Progenitor cell of endocrine pancreas (in vitro differentiated cells): ENCODE data around the gene PRDM16. TPM values are rescaled to one million over a fixed set of nuclear protein-coding genes. Genes with fewer than 3 reads are reported as not detected.
A peak's percentile ranks its signal among the peaks of the same experiment; 100 is the strongest.

Source experiments
- DNase-seq: peaks from one replicate; pipeline ENCODE4 v3.0.0; 2021; ENCODE audit warnings: low spot score; ENCODE audit not compliant: unreplicated experiment
- H3K27ac Mint-ChIP-seq: 2 replicates; pipeline ENCODE4 v1.8.0; 2021; ENCODE audit warnings: mild to moderate bottlenecking, moderate library complexity, mixed read lengths
- H3K27me3 Mint-ChIP-seq: 2 replicates; pipeline ENCODE4 v1.8.0; 2021; ENCODE audit warnings: mixed read lengths
- H3K36me3 Mint-ChIP-seq: 2 replicates; pipeline ENCODE4 v1.8.0; 2022; ENCODE audit warnings: mixed read lengths; ENCODE audit not compliant: insufficient read depth
- H3K4me1 Mint-ChIP-seq: 2 replicates; pipeline ENCODE4 v1.8.0; 2021; ENCODE audit warnings: low read depth, mixed read lengths
- H3K4me3 Mint-ChIP-seq: 2 replicates; pipeline ENCODE4 v1.8.0; 2021; ENCODE audit warnings: low read depth, mild to moderate bottlenecking, moderate library complexity, mixed read lengths
- H3K9me3 Mint-ChIP-seq: 2 replicates; pipeline ENCODE4 v1.8.0; 2021; ENCODE audit warnings: low read depth, mixed read lengths
- CTCF ChIP-seq: fragments of 200-600 bp; sonication (generic); IDR thresholded peaks from one replicate; pipeline ENCODE4 v1.5.0; 2021; ENCODE audit warnings: antibody characterized with exemption, mild to moderate bottlenecking; ENCODE audit not compliant: unreplicated experiment
- total RNA-seq: library from RNA; stranded (reverse); gene quantifications from 2 replicates; pipeline ENCODE4 v1.2.1, GENCODE V29; 2021

Gene PRDM16
- total RNA-seq, 1 donor from 2014 or later: 69.1 TPM

- H3K9me3 Mint-ChIP-seq: no peaks in the 10 kb centered on the region
- peaks cover 3% of the 10 kb centered on the region for H3K36me3 Mint-ChIP-seq
- no peak for DNase-seq
- no peaks in the 10 kb centered on the region for H3K27me3 Mint-ChIP-seq
- no peak overlapping the region for H3K4me3 Mint-ChIP-seq
- H3K4me1 Mint-ChIP-seq: peaks cover 19% of the 10 kb centered on the region
- H3K27ac Mint-ChIP-seq: peak overlapping the region; percentile 91
- no peak for TF ChIP-seq CTCF
These were observed 372.9 kb downstream of the PRDM16 start for GRCh38 chr1:3441880-3442279.

GRCh38 chr1:3442331-3442730 is 373.3 kb downstream of the PRDM16 start:
- no peak for TF ChIP-seq CTCF
- Mint-ChIP-seq H3K4me1 (peaks cover 19% of the 10 kb centered on the region), H3K27ac (no peak overlapping the region), H3K4me3 (no peak overlapping the region), H3K36me3 (peaks cover under 1% of the 10 kb centered on the region), H3K27me3 (no peaks in the 10 kb centered on the region), H3K9me3 (no peaks in the 10 kb centered on the region)
- no peak for DNase-seq

- Mint-ChIP-seq H3K4me3 (no peak overlapping the region), H3K9me3 (no peaks in the 10 kb centered on the region), H3K4me1 (peaks cover 19% of the 10 kb centered on the region), H3K27me3 (no peaks in the 10 kb centered on the region), H3K36me3 (no peaks in the 10 kb centered on the region), H3K27ac (no peak overlapping the region)
- DNase-seq: no peak
- no peak for TF ChIP-seq CTCF
These were observed 373.9 kb downstream of the PRDM16 start for GRCh38 chr1:3442901-3443300.

- Mint-ChIP-seq H3K27me3 (no peaks in the 10 kb centered on the region), H3K9me3 (peaks cover 3% of the 10 kb centered on the region), H3K36me3 (no peaks in the 10 kb centered on the region), H3K4me1 (peaks cover 19% of the 10 kb centered on the region), H3K27ac (no peak overlapping the region), H3K4me3 (no peak overlapping the region)
- no peak for TF ChIP-seq CTCF
- DNase-seq: no peak
These were observed 374.8 kb downstream of the PRDM16 start for GRCh38 chr1:3443807-3444206.

- no peaks in the 10 kb centered on the region for H3K36me3 Mint-ChIP-seq
- H3K9me3 Mint-ChIP-seq: peaks cover 3% of the 10 kb centered on the region
- H3K4me3 Mint-ChIP-seq: no peak overlapping the region
- DNase-seq: no peak
- peaks cover 19% of the 10 kb centered on the region for H3K4me1 Mint-ChIP-seq
- H3K27ac Mint-ChIP-seq: no peak overlapping the region
- H3K27me3 Mint-ChIP-seq: no peaks in the 10 kb centered on the region
- TF ChIP-seq CTCF: no peak
These were observed 375.3 kb downstream of the PRDM16 start for GRCh38 chr1:3444298-3444697.
